ENCODE data around the gene NRP1. TPM values are rescaled to one million over a fixed set of nuclear protein-coding genes. Genes with fewer than 3 reads are reported as not detected.
"Not testable (repeated sequence)": the region's sequence is repeated elsewhere in the genome, so short reads cannot be mapped to it uniquely, and the experiment has no call there.

NRP1 gene
- total RNA-seq, 1 experiment from 2014 or later: 555 TPM

DNA sequence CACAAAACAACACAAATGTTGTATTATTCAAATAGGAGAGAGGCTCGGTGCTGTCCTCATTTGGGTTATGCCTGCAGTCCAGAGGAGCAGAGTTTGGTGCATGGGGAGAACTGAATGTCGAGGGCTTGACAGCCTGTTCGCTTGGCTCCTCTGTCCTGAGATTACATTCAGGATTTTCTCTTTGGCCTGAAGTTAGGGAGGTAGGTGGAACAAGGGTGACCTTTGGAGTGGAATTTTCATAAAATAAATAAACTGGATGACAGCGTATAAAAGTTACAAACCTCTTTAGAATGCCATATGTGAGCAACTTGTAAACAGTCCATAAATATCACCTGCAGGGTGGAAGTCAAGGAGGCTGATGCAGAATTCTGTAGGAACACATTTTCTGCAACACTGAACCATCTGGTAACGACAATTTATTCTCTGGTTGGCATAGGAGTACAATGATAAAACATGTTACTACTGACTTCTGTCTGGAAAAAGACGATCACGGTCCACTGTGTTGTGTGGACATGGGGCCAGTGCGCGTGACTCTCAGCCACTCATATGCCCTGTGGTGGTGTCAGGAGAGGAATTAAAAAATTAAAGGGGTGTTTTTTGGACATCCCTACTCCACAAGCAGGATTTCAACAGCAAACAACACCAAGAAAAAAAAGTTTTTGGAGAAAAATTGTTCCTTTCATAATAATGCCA lies 33.2 kb downstream of the NRP1 start:
- H4K20me1 ChIP-seq (ENCODE audit: low read length): peaks cover 58% of the 10 kb centered on the region
- intact Hi-C loops (cut with micrococcal nuclease): no loop called here
- H3K4me2 ChIP-seq (ENCODE audit: low read length): no peak overlapping the region
- no peaks in the 10 kb centered on the region for H3F3A ChIP-seq (ENCODE audit: low read length, unreplicated experiment)
- ChIA-PET POLR2A (ENCODE audit: unreplicated experiment) (no interaction called here), CTCF (no interaction called here)
- no peak for DNase-seq
- no peaks in the 10 kb centered on the region for H3K9me2 ChIP-seq (replicated peaks; ENCODE audit: low read length)
- no TSS peak for BruUV-seq (replicated peaks)
- H3K9me3 ChIP-seq (ENCODE audit: low read length): no peaks in the 10 kb centered on the region
- peaks cover 9% of the 10 kb centered on the region for H3K4me1 ChIP-seq (ENCODE audit: insufficient read depth, low read length)
- peaks cover 100% of the 10 kb centered on the region for H3K79me2 ChIP-seq (ENCODE audit: low read length)
- ATAC-seq: no peak
- H3K9ac ChIP-seq (ENCODE audit: low read length): no peak overlapping the region
- no peak overlapping the region for H2AFZ ChIP-seq (ENCODE audit: low read length)
- H3K4me3 ChIP-seq (ENCODE audit: low read length): no peak overlapping the region
- H3K27me3 ChIP-seq (ENCODE audit: low read length): no peaks in the 10 kb centered on the region
- H3K36me3 ChIP-seq (ENCODE audit: low read depth, low read length): peaks cover 93% of the 10 kb centered on the region
- TF ChIP-seq EZH2phosphoT487 (IDR thresholded peaks at IDR 0.05; ENCODE audit: borderline replicate concordance, low read length): no peak
- TF ChIP-seq EZH2 (IDR thresholded peaks at IDR 0.05; ENCODE audit: low read length, unreplicated experiment): no peak
- TF ChIP-seq, protein P1, sequence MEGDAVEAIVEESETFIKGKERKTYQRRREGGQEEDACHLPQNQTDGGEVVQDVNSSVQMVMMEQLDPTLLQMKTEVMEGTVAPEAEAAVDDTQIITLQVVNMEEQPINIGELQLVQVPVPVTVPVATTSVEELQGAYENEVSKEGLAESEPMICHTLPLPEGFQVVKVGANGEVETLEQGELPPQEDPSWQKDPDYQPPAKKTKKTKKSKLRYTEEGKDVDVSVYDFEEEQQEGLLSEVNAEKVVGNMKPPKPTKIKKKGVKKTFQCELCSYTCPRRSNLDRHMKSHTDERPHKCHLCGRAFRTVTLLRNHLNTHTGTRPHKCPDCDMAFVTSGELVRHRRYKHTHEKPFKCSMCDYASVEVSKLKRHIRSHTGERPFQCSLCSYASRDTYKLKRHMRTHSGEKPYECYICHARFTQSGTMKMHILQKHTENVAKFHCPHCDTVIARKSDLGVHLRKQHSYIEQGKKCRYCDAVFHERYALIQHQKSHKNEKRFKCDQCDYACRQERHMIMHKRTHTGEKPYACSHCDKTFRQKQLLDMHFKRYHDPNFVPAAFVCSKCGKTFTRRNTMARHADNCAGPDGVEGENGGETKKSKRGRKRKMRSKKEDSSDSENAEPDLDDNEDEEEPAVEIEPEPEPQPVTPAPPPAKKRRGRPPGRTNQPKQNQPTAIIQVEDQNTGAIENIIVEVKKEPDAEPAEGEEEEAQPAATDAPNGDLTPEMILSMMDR (conservative IDR thresholded peaks at IDR 0.05; ENCODE audit: low read depth, low read length): no peak
- H3K27ac ChIP-seq (ENCODE audit: low read length): no peak overlapping the region

DNA sequence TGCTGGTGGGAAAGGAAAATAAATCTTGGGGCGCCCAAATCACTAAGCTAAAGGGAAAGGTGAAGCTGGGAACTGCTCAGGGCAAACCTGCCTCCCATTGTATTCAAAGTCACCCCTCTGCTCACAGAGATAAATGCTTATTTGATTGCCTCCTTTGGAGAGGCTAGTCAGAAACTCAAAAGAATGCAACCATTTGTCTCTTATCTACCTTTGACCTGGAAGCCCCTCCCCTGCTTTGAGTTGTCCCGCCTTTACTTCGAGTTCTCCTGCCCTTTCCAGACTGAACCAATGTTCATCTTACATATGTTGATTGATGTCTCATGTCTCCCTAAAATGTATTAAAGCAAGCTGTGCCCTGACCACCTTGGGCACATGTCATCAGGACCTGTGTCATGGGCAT lies 33.9 kb downstream of the NRP1 start:
- H3K9me2 ChIP-seq (replicated peaks; ENCODE audit: low read length); POLR2A ChIA-PET (ENCODE audit: unreplicated experiment); ATAC-seq; H3K27ac ChIP-seq (ENCODE audit: low read length); H3K9ac ChIP-seq (ENCODE audit: low read length); H3K4me1 ChIP-seq (ENCODE audit: insufficient read depth, low read length); H3K4me2 ChIP-seq (ENCODE audit: low read length); H3K27me3 ChIP-seq (ENCODE audit: low read length); BruUV-seq (replicated peaks); DNase-seq; CTCF ChIA-PET; H2AFZ ChIP-seq (ENCODE audit: low read length); intact Hi-C loops (cut with micrococcal nuclease); H3K9me3 ChIP-seq (ENCODE audit: low read length); H3K4me3 ChIP-seq (ENCODE audit: low read length); H3F3A ChIP-seq (ENCODE audit: low read length, unreplicated experiment): not testable (repeated sequence)
- Histone ChIP-seq H4K20me1 (ENCODE audit: low read length) (peaks cover 54% of the 10 kb centered on the region), H3K79me2 (ENCODE audit: low read length) (peaks cover 100% of the 10 kb centered on the region), H3K36me3 (ENCODE audit: low read depth, low read length) (peaks cover 95% of the 10 kb centered on the region)

DNA sequence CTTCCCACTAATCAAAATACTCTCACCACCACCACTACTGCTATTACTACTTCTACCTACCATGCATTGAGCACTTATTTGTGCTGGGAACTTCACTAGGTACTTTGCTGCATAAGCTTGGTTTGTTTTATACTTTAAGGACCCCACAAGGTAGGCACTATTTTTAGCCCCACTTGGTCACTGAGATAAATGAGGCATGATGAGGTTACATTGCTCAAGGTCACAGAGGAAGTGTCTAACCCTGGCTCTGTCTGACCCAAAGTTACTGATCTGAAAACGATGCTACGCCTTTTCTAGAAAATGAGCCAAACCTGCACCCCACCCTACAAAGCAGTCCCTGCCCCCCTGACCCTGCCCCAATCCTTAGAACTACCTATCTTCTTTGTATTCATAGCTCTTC lies 35.6 kb downstream of the NRP1 start:
- Histone ChIP-seq H3K9me2 (replicated peaks; ENCODE audit: low read length) (no peaks in the 10 kb centered on the region), H3K4me1 (ENCODE audit: insufficient read depth, low read length) (peaks cover 10% of the 10 kb centered on the region), H3K27ac (ENCODE audit: low read length) (no peak overlapping the region), H3K79me2 (ENCODE audit: low read length) (peaks cover 100% of the 10 kb centered on the region), H3K27me3 (ENCODE audit: low read length) (no peaks in the 10 kb centered on the region), H3K9me3 (ENCODE audit: low read length) (no peaks in the 10 kb centered on the region), H4K20me1 (ENCODE audit: low read length) (peaks cover 39% of the 10 kb centered on the region), H3K36me3 (ENCODE audit: low read depth, low read length) (peaks cover 92% of the 10 kb centered on the region), H2AFZ (ENCODE audit: low read length) (no peak overlapping the region), H3F3A (ENCODE audit: low read length, unreplicated experiment) (peaks cover 1% of the 10 kb centered on the region), H3K9ac (ENCODE audit: low read length) (no peak overlapping the region), H3K4me2 (ENCODE audit: low read length) (no peak overlapping the region), H3K4me3 (ENCODE audit: low read length) (no peak overlapping the region)
- no peak for TF ChIP-seq EZH2 (IDR thresholded peaks at IDR 0.05; ENCODE audit: low read length, unreplicated experiment)
- TF ChIP-seq, protein P1 (conservative IDR thresholded peaks at IDR 0.05; ENCODE audit: low read depth, low read length): no peak
- TF ChIP-seq EZH2phosphoT487 (IDR thresholded peaks at IDR 0.05; ENCODE audit: borderline replicate concordance, low read length): no peak
- DNase-seq: no peak
- ChIA-PET CTCF (no interaction called here), POLR2A (ENCODE audit: unreplicated experiment) (interaction anchor here (0.6 kb wide), 1 partner anchor 12 kb away, joined by 3 read pairs; no protein-coding TSS in a partner anchor)
- BruUV-seq (replicated peaks): no TSS peak
- ATAC-seq: no peak
- intact Hi-C loops (cut with micrococcal nuclease): no loop called here

Measured in PC-3 (cell line).